BJ (cell line): ENCODE results near the gene TTC21A. TPM values are rescaled to one million over a fixed set of nuclear protein-coding genes. Genes with fewer than 3 reads are reported as not detected.

ENCODE experiments used
- CTCF ChIA-PET: fragments of 350-600 bp; formaldehyde crosslinking; extraction: SDS; loops from one replicate; lab custom pipeline; 2021; ENCODE audit warnings: antibody characterized with exemption, inconsistent platforms; lab: Yijun Ruan, JAX
- POLR2A ChIA-PET: fragments of 300-600 bp; sonication (Branson Sonifier 250); formaldehyde crosslinking; extraction: SDS; loops from one replicate; lab custom pipeline; 2021; ENCODE audit warnings: antibody characterized with exemption; lab: Charles Lee
- DNase-seq: peaks from one replicate; pipeline ENCODE4 v3.0.0-alpha.2; 2011; ENCODE audit warnings: low read depth
- H3K27me3 ChIP-seq: 2 replicates; pipeline ENCODE4 v1.6.0; 2011; ENCODE audit warnings: low read length; ENCODE audit not compliant: control insufficient read depth, insufficient read depth
- H3K36me3 ChIP-seq: 2 replicates; pipeline ENCODE4 v1.5.1; 2011; ENCODE audit warnings: low read length; ENCODE audit not compliant: control insufficient read depth, insufficient read depth
- H3K4me3 ChIP-seq: 2 replicates; pipeline ENCODE4 v1.5.1; 2011; ENCODE audit warnings: low read depth, mild to moderate bottlenecking, control low read depth, low read length
- CTCF ChIP-seq: IDR thresholded peaks from 2 replicates; pipeline ENCODE4 v1.5.1; 2011; ENCODE audit warnings: low read depth, mild to moderate bottlenecking, control low read depth, inconsistent platforms, low read length, moderate library complexity; ENCODE audit not compliant: insufficient read depth
- polyA plus RNA-seq: library from polyadenylated mRNA; depleted of rRNA; stranded (reverse); fragments of >200 nt; gene quantifications from 2 replicates; pipeline ENCODE4 v1.2.3, GENCODE V29; 2011

Gene TTC21A
- polyA plus RNA-seq, 1 experiment: 2.3 TPM

GRCh38 chr3:39127908-39128304 lies 20.4 kb downstream of the TTC21A start:
- no peaks in the 10 kb centered on the region for H3K27me3 ChIP-seq
- POLR2A ChIA-PET: no interaction called here
- no peak overlapping the region for H3K4me3 ChIP-seq
- no peak for DNase-seq
- CTCF ChIA-PET: interaction anchor here (0.6 to 11.2 kb wide), 11 partner anchors 9 to 163 kb away, joined by 3 to 300 read pairs (median 19); partner anchors contain the start of genes GORASP1, TTC21A and XIRP1
- no peaks in the 10 kb centered on the region for H3K36me3 ChIP-seq
- TF ChIP-seq CTCF: no peak

GRCh38 chr3:39128951-39129350 lies 21.5 kb downstream of the TTC21A start:
- Histone ChIP-seq H3K36me3 (no peaks in the 10 kb centered on the region), H3K4me3 (no peak overlapping the region), H3K27me3 (no peaks in the 10 kb centered on the region)
- ChIA-PET CTCF (interaction anchor here (1.3 to 11.2 kb wide), 5 partner anchors 13 to 162 kb away, joined by 3 to 300 read pairs (median 66); partner anchors contain the start of gene XIRP1), POLR2A (no interaction called here)
- no peak for TF ChIP-seq CTCF
- no peak for DNase-seq

- no peak overlapping the region for H3K4me3 ChIP-seq
- H3K27me3 ChIP-seq: no peaks in the 10 kb centered on the region
- H3K36me3 ChIP-seq: no peaks in the 10 kb centered on the region
- no peak for TF ChIP-seq CTCF
- ChIA-PET CTCF (interaction anchor here (1.3 to 11.2 kb wide), 5 partner anchors 16 to 161 kb away, joined by 3 to 300 read pairs (median 66); partner anchors contain the start of gene XIRP1), POLR2A (no interaction called here)
- DNase-seq: no peak
Measured at GRCh38 chr3:39130026-39130425, 22.5 kb downstream of the TTC21A start.

GRCh38 chr3:39130693-39131265 lies 23.3 kb downstream of the TTC21A start:
- Histone ChIP-seq H3K4me3 (no peak overlapping the region), H3K27me3 (no peaks in the 10 kb centered on the region), H3K36me3 (no peaks in the 10 kb centered on the region)
- ChIA-PET POLR2A (no interaction called here), CTCF (interaction anchor here (0.5 to 11.2 kb wide), 5 partner anchors 15 to 160 kb away, joined by 3 to 300 read pairs (median 66); partner anchors contain the start of gene XIRP1)
- no peak for DNase-seq
- no peak for TF ChIP-seq CTCF

- ChIA-PET POLR2A (no interaction called here), CTCF (interaction anchor here (1.1 to 11.2 kb wide), 4 partner anchors 14 to 159 kb away, joined by 3 to 300 read pairs (median 35); no protein-coding TSS in a partner anchor)
- Histone ChIP-seq H3K36me3 (no peaks in the 10 kb centered on the region), H3K4me3 (no peak overlapping the region), H3K27me3 (no peaks in the 10 kb centered on the region)
- no peak for TF ChIP-seq CTCF
- DNase-seq: no peak
Measured at GRCh38 chr3:39132096-39133092, 24.9 kb downstream of the TTC21A start.
